HUES48 (cell line): ENCODE measurements around the gene TNFSF10.
"Not testable (repeated sequence)": the region's sequence is repeated elsewhere in the genome, so short reads cannot be mapped to it uniquely, and the experiment has no call there.

ENCODE experiments used
- H3K27ac ChIP-seq: one replicate; pipeline ENCODE4 v1.7.0; 2013; ENCODE audit warnings: low read depth, low read length, inconsistent platforms
- H3K27me3 ChIP-seq: 2 replicates; pipeline ENCODE4 v1.6.1; 2013; ENCODE audit warnings: mild to moderate bottlenecking, low read length; ENCODE audit not compliant: control insufficient read depth, insufficient read depth
- H3K36me3 ChIP-seq: 2 replicates; pipeline ENCODE4 v1.6.1; 2013; ENCODE audit warnings: low read length; ENCODE audit not compliant: control insufficient read depth, insufficient read depth
- H3K4me1 ChIP-seq: 2 replicates; pipeline ENCODE4 v1.6.1; 2013; ENCODE audit warnings: mild to moderate bottlenecking, low read length; ENCODE audit not compliant: control insufficient read depth, insufficient read depth
- H3K4me3 ChIP-seq: 2 replicates; pipeline ENCODE4 v1.5.1; 2013; ENCODE audit warnings: mild to moderate bottlenecking, low read depth, low read length
- H3K9ac ChIP-seq: 2 replicates; pipeline ENCODE4 v1.6.1; 2013; ENCODE audit warnings: mild to moderate bottlenecking, low read depth, low read length, moderate library complexity
- H3K9me3 ChIP-seq: 2 replicates; pipeline ENCODE4 v1.6.1; 2013; ENCODE audit warnings: low read length; ENCODE audit not compliant: control insufficient read depth, insufficient read depth

The TNFSF10 gene

GRCh38 chr3:172515130-172515918 lies 7.9 kb downstream of the TNFSF10 start:
- Histone ChIP-seq H3K36me3 (no peaks in the 10 kb centered on the region), H3K4me3 (no peak overlapping the region), H3K27ac (no peak overlapping the region), H3K9ac (no peak overlapping the region), H3K27me3 (no peaks in the 10 kb centered on the region), H3K9me3 (no peaks in the 10 kb centered on the region), H3K4me1 (no peaks in the 10 kb centered on the region)

GRCh38 chr3:172514678-172515077 lies 8.6 kb downstream of the TNFSF10 start:
- no peaks in the 10 kb centered on the region for H3K36me3 ChIP-seq
- H3K4me3 ChIP-seq, result no peak overlapping the region
- no peak overlapping the region for H3K27ac ChIP-seq
- H3K27me3 ChIP-seq, result no peaks in the 10 kb centered on the region
- H3K4me1 ChIP-seq, result no peaks in the 10 kb centered on the region
- no peak overlapping the region for H3K9ac ChIP-seq
- H3K9me3 ChIP-seq, result no peaks in the 10 kb centered on the region

GRCh38 chr3:172513488-172513887 lies 9.7 kb downstream of the TNFSF10 start:
- Histone ChIP-seq H3K4me1 (no peaks in the 10 kb centered on the region), H3K27ac (no peak overlapping the region), H3K9ac (no peak overlapping the region), H3K4me3 (no peak overlapping the region), H3K9me3 (no peaks in the 10 kb centered on the region), H3K36me3 (no peaks in the 10 kb centered on the region), H3K27me3 (no peaks in the 10 kb centered on the region)

- H3K9ac ChIP-seq, result no peak overlapping the region
Observed at GRCh38 chr3:172511783-172512762, 11.2 kb downstream of the TNFSF10 start.

GRCh38 chr3:172506094-172506493 lies 17.1 kb downstream of the TNFSF10 start:
- Histone ChIP-seq H3K36me3 (no peaks in the 10 kb centered on the region), H3K27me3 (no peaks in the 10 kb centered on the region), H3K27ac (no peak overlapping the region), H3K9me3 (no peaks in the 10 kb centered on the region), H3K9ac (no peak overlapping the region), H3K4me3 (no peak overlapping the region), H3K4me1 (no peaks in the 10 kb centered on the region)

More at GRCh38 chr3:172511783-172512762, 11.2 kb downstream of the TNFSF10 start:
- Histone ChIP-seq H3K4me1 (no peaks in the 10 kb centered on the region), H3K36me3 (no peaks in the 10 kb centered on the region), H3K9me3 (no peaks in the 10 kb centered on the region), H3K27me3 (no peaks in the 10 kb centered on the region), H3K27ac (no peak overlapping the region), H3K4me3 (no peak overlapping the region)

- no peak overlapping the region for H3K4me3 ChIP-seq
- no peaks in the 10 kb centered on the region for H3K9me3 ChIP-seq
- no peaks in the 10 kb centered on the region for H3K4me1 ChIP-seq
- H3K36me3 ChIP-seq, result no peaks in the 10 kb centered on the region
- H3K27me3 ChIP-seq, result no peaks in the 10 kb centered on the region
- no peak overlapping the region for H3K9ac ChIP-seq
- H3K27ac ChIP-seq, result no peak overlapping the region
Observed at GRCh38 chr3:172501540-172501939, 21.7 kb downstream of the TNFSF10 start.

GRCh38 chr3:172490198-172490669 lies 33.0 kb downstream of the TNFSF10 start:
- not testable (repeated sequence) for H3K36me3 ChIP-seq

GRCh38 chr3:172478116-172478515 lies 45.1 kb downstream of the TNFSF10 start:
- H3K9me3 ChIP-seq, result no peaks in the 10 kb centered on the region
- no peaks in the 10 kb centered on the region for H3K27me3 ChIP-seq
- no peak overlapping the region for H3K9ac ChIP-seq
- no peak overlapping the region for H3K4me3 ChIP-seq
- H3K27ac ChIP-seq, result no peak overlapping the region
- H3K4me1 ChIP-seq, result no peaks in the 10 kb centered on the region
- no peaks in the 10 kb centered on the region for H3K36me3 ChIP-seq

More at GRCh38 chr3:172490198-172490669, 33.0 kb downstream of the TNFSF10 start:
- not testable (repeated sequence) for H3K9ac ChIP-seq, H3K27me3 ChIP-seq, H3K27ac ChIP-seq, H3K4me1 ChIP-seq, H3K9me3 ChIP-seq, H3K4me3 ChIP-seq

GRCh38 chr3:172476347-172476746 lies 46.9 kb downstream of the TNFSF10 start:
- H3K36me3 ChIP-seq, result no peaks in the 10 kb centered on the region
- no peaks in the 10 kb centered on the region for H3K27me3 ChIP-seq
- H3K4me3 ChIP-seq, result no peak overlapping the region
- H3K27ac ChIP-seq, result no peak overlapping the region
- H3K9ac ChIP-seq, result no peak overlapping the region
- H3K4me1 ChIP-seq, result no peaks in the 10 kb centered on the region
- H3K9me3 ChIP-seq, result no peaks in the 10 kb centered on the region

- H3K9me3 ChIP-seq, result no peaks in the 10 kb centered on the region
- H3K4me1 ChIP-seq, result no peaks in the 10 kb centered on the region
- H3K36me3 ChIP-seq, result no peaks in the 10 kb centered on the region
- no peak overlapping the region for H3K4me3 ChIP-seq
- no peak overlapping the region for H3K9ac ChIP-seq
- no peak overlapping the region for H3K27ac ChIP-seq
- no peaks in the 10 kb centered on the region for H3K27me3 ChIP-seq
Observed at GRCh38 chr3:172475703-172476102, 47.5 kb downstream of the TNFSF10 start.

GRCh38 chr3:172471903-172472302 lies 51.3 kb downstream of the TNFSF10 start:
- Histone ChIP-seq H3K9ac (no peak overlapping the region), H3K36me3 (no peaks in the 10 kb centered on the region), H3K27ac (no peak overlapping the region), H3K4me3 (no peak overlapping the region), H3K4me1 (no peaks in the 10 kb centered on the region), H3K27me3 (no peaks in the 10 kb centered on the region), H3K9me3 (no peaks in the 10 kb centered on the region)
